ENCODE data around the gene ANKRD11. TPM values are rescaled to one million over a fixed set of nuclear protein-coding genes. Genes with fewer than 3 reads are reported as not detected.

ANKRD11 gene
- total RNA-seq, 1 donor, result 97.4 TPM

- H2AFZ ChIP-seq (ENCODE audit: low read length), result no peak overlapping the region
- no peak overlapping the region for H3K4me3 ChIP-seq (ENCODE audit: insufficient read depth, low read length)
- peak overlapping the region; percentile 64 for H3K27ac ChIP-seq (ENCODE audit: low read depth, low read length)
- peak; percentile 98 for DNase-seq (ENCODE audit: insufficient read length, low spot score, missing footprints)
- H3K79me2 ChIP-seq (ENCODE audit: insufficient read depth, low read length), result peaks cover 100% of the 10 kb centered on the region
- H3K9me3 ChIP-seq (ENCODE audit: low read depth, low read length), result no peaks in the 10 kb centered on the region
- H3K27me3 ChIP-seq (ENCODE audit: insufficient read depth, low read length), result no peaks in the 10 kb centered on the region
- TF ChIP-seq CTCF (IDR thresholded peaks at IDR 0.05; ENCODE audit: extremely low read depth, low read depth, low read length), result no peak
- peaks cover 44% of the 10 kb centered on the region for H3K4me1 ChIP-seq (ENCODE audit: insufficient read depth, low read length)
- peaks cover 31% of the 10 kb centered on the region for H4K20me1 ChIP-seq (ENCODE audit: insufficient read depth, low read length)
- peak overlapping the region; percentile 25 for H3K4me2 ChIP-seq (ENCODE audit: insufficient read depth, low read length)
- H3K36me3 ChIP-seq (ENCODE audit: insufficient read depth, low read length), result peaks cover 13% of the 10 kb centered on the region
These were observed 174.4 kb downstream of the ANKRD11 start for GRCh38 chr16:89315791-89316581.

GRCh38 chr16:89315271-89315670 is 175.1 kb downstream of the ANKRD11 start:
- H3K4me3 ChIP-seq (ENCODE audit: insufficient read depth, low read length), result no peak overlapping the region
- no peak overlapping the region for H3K4me2 ChIP-seq (ENCODE audit: insufficient read depth, low read length)
- H3K36me3 ChIP-seq (ENCODE audit: insufficient read depth, low read length), result peaks cover 13% of the 10 kb centered on the region
- TF ChIP-seq CTCF (IDR thresholded peaks at IDR 0.05; ENCODE audit: extremely low read depth, low read depth, low read length), result no peak
- peaks cover 100% of the 10 kb centered on the region for H3K79me2 ChIP-seq (ENCODE audit: insufficient read depth, low read length)
- H3K9me3 ChIP-seq (ENCODE audit: low read depth, low read length), result no peaks in the 10 kb centered on the region
- H3K27me3 ChIP-seq (ENCODE audit: insufficient read depth, low read length), result no peaks in the 10 kb centered on the region
- peaks cover 37% of the 10 kb centered on the region for H3K4me1 ChIP-seq (ENCODE audit: insufficient read depth, low read length)
- DNase-seq (ENCODE audit: insufficient read length, low spot score, missing footprints), result no peak
- H2AFZ ChIP-seq (ENCODE audit: low read length), result no peak overlapping the region
- peak overlapping the region; percentile 64 for H3K27ac ChIP-seq (ENCODE audit: low read depth, low read length)
- peaks cover 31% of the 10 kb centered on the region for H4K20me1 ChIP-seq (ENCODE audit: insufficient read depth, low read length)

- Histone ChIP-seq H3K27ac (ENCODE audit: low read depth, low read length) (no peak overlapping the region), H3K27me3 (ENCODE audit: insufficient read depth, low read length) (no peaks in the 10 kb centered on the region), H3K79me2 (ENCODE audit: insufficient read depth, low read length) (peaks cover 100% of the 10 kb centered on the region), H3K36me3 (ENCODE audit: insufficient read depth, low read length) (peaks cover 16% of the 10 kb centered on the region), H3K4me2 (ENCODE audit: insufficient read depth, low read length) (no peak overlapping the region), H3K4me1 (ENCODE audit: insufficient read depth, low read length) (peaks cover 32% of the 10 kb centered on the region), H3K4me3 (ENCODE audit: insufficient read depth, low read length) (no peak overlapping the region), H4K20me1 (ENCODE audit: insufficient read depth, low read length) (peaks cover 31% of the 10 kb centered on the region), H2AFZ (ENCODE audit: low read length) (no peak overlapping the region), H3K9me3 (ENCODE audit: low read depth, low read length) (no peaks in the 10 kb centered on the region)
- no peak for TF ChIP-seq CTCF (IDR thresholded peaks at IDR 0.05; ENCODE audit: extremely low read depth, low read depth, low read length)
- DNase-seq (ENCODE audit: insufficient read length, low spot score, missing footprints), result peak; percentile 63
These were observed 175.5 kb downstream of the ANKRD11 start for GRCh38 chr16:89314854-89315253.

DNA sequence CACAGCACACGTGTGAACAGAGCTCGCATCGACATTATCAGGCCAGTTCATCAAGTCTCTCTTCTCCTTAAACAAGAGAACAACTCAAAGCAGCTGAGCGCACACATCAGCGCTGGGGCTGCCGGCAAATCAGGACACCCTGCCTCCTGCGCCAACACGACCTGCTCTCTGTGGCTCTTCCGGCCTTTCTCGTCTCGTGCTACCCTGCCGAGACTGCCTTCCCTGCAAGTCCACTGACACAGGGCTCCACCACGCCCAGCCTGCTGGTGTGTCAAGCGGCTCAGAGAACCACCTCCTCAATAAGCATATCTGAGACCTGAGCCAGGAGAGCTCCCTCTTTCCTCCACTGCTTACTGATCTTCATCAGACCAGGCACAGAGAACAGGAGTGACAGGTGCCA is 176.0 kb downstream of the ANKRD11 start:
- Histone ChIP-seq H3K4me3 (ENCODE audit: insufficient read depth, low read length) (no peak overlapping the region), H2AFZ (ENCODE audit: low read length) (no peak overlapping the region), H3K79me2 (ENCODE audit: insufficient read depth, low read length) (peaks cover 100% of the 10 kb centered on the region), H3K4me1 (ENCODE audit: insufficient read depth, low read length) (peaks cover 28% of the 10 kb centered on the region), H3K4me2 (ENCODE audit: insufficient read depth, low read length) (no peak overlapping the region), H3K9me3 (ENCODE audit: low read depth, low read length) (no peaks in the 10 kb centered on the region), H3K36me3 (ENCODE audit: insufficient read depth, low read length) (peaks cover 16% of the 10 kb centered on the region), H4K20me1 (ENCODE audit: insufficient read depth, low read length) (peaks cover 31% of the 10 kb centered on the region), H3K27me3 (ENCODE audit: insufficient read depth, low read length) (no peaks in the 10 kb centered on the region), H3K27ac (ENCODE audit: low read depth, low read length) (no peak overlapping the region)
- peak; percentile 58 for DNase-seq (ENCODE audit: insufficient read length, low spot score, missing footprints)
- no peak for TF ChIP-seq CTCF (IDR thresholded peaks at IDR 0.05; ENCODE audit: extremely low read depth, low read depth, low read length)
